Pancreas (tissue), 10 donors: ENCODE measurements around the gene KIF18A. TPM values are rescaled to one million over a fixed set of nuclear protein-coding genes. Genes with fewer than 3 reads are reported as not detected.
"Not testable (repeated sequence)": the region's sequence is repeated elsewhere in the genome, so short reads cannot be mapped to it uniquely, and the experiment has no call there.

Source experiments
- ATAC-seq, 4 donors: fragments of 200-7000 bp; cut with Tn5 transposase; one replicate each; pipeline versions ENCODE4 v1.8.0 to v1.9.1; 2020; ENCODE audit warnings: mild to moderate bottlenecking in 4 of 4, moderate library complexity in 4 of 4
- DNase-seq, 6 donors: peaks; one replicate each; pipeline ENCODE4 v3.0.0-alpha.2; 2020
- FAIRE-seq: peaks from 2 replicates; lab custom pipeline; 2012; peaks lifted over from hg19 to GRCh38; lab: Jason Lieb, UNC
- H3K27ac ChIP-seq, 4 donors: fragments of 200-600 bp; sonication (generic); 1 replicate in 3 of 4; 2 replicates in 1 of 4; pipeline versions ENCODE4 v1.5.0 to v1.8.0; 2020
- H3K27me3 ChIP-seq, 4 donors: fragments of 200-600 bp; one replicate each; pipeline ENCODE4 v1.8.0; 2021
- H3K36me3 ChIP-seq, 3 donors: fragments of 200-600 bp; sonication (generic) in 1 of 3; one replicate each; pipeline versions ENCODE4 v1.5.0 to v1.8.0; 2020 to 2021
- H3K4me1 ChIP-seq, 3 donors: fragments of 200-600 bp; one replicate each; pipeline ENCODE4 v1.8.0; 2021
- H3K4me3 ChIP-seq, 4 donors: fragments of 200-600 bp; sonication (generic) in 2 of 4; one replicate each; pipeline versions ENCODE4 v1.5.0 to v1.8.0; 2020 to 2021
- H3K9me3 ChIP-seq, 4 donors: fragments of 200-600 bp; one replicate each; pipeline ENCODE4 v1.8.0; 2021
- CTCF ChIP-seq, 4 donors: fragments of 200-600 bp; sonication (generic) in 3 of 4; IDR thresholded peaks; one replicate each; pipeline versions ENCODE4 v1.5.0 to v1.8.0; 2021; ENCODE audit warnings: antibody characterized with exemption in 4 of 4
- WGBS, 2 donors: extraction: QIAGEN DNeasy Blood & Tissue Kit; methylation state at CpG; one replicate each; pipeline ENCODE4 v1.1.7; 2013; 5-methylcytosine and 5-hydroxymethylcytosine counted together
- intact Hi-C, 3 donors: fragments of 100-400 bp; cut with DNase I; formaldehyde crosslinking; loops; one replicate each; pipeline versions ENCODE4 v1.11.1 to v1.14.2; 2022
- polyA plus RNA-seq, 2 donors: library from polyadenylated mRNA; stranded (reverse); fragments of 200-250 nt; gene quantifications; one replicate each; pipeline ENCODE4 v1.2.3, GENCODE V29; 2013
- total RNA-seq, 6 donors: library from RNA; stranded (reverse); fragmentation: NEBNext Ultra II Directional in 4 of 6; extraction: Animal tissue kit (Norgen Biotek cat#: 25700) in 4 of 6; gene quantifications; one replicate each; pipeline versions ENCODE4 v1.2.1 to v1.2.4, GENCODE V29; 2021 to 2023
- donor health status: healthy with polysubstance abuse.
- donor health status: DM: no; HTN: no; CAD: no; lungs with moderate emphysema.
- donor health status: DM: no; HTN: no; CAD: no.
- donor health status: control.
- donor health status: control.
- donor health status: Bipolar disorder and iron deficiency.
- donor health status: DM: yes; HTN: yes; CAD: no.
- donor health status: DM: no; HTN: no; CAD: no.
- donor health status: DM: no; HTN: no; CAD: no.
- donor health status: DM: yes; HTN: yes; CAD: no.

The KIF18A gene
- total and polyA plus RNA-seq, 8 donors: 0.04 to 1.1 (median 0.29) TPM; not detected in 1

GRCh38 chr11:28090052-28090749 lies 17.8 kb downstream of the KIF18A start:
- intact Hi-C loops: no loop called here
- no peak overlapping the region for H3K4me3 ChIP-seq
- ATAC-seq: no peak
- DNase-seq: no peak
- no peak overlapping the region for H3K27ac ChIP-seq
- no peaks in the 10 kb centered on the region for H3K27me3 ChIP-seq
- TF ChIP-seq CTCF (IDR thresholded peaks at IDR 0.05): no peak
- FAIRE-seq: no peak
- WGBS, 2 donors: 84 to 93% methylated on average over 2 of the region's 2 CpGs
- H3K36me3 ChIP-seq: no peaks in the 10 kb centered on the region
- H3K4me1 ChIP-seq: no peaks in the 10 kb centered on the region
- no peaks in the 10 kb centered on the region for H3K9me3 ChIP-seq

- no peaks in the 10 kb centered on the region for H3K27me3 ChIP-seq
- H3K36me3 ChIP-seq: no peaks in the 10 kb centered on the region
- ATAC-seq (no peak), FAIRE-seq (no peak), DNase-seq (no peak)
- 79 to 84% methylated on average over 5 of the region's 5 CpGs for WGBS, 2 donors
- intact Hi-C loops: no loop called here
- no peaks in the 10 kb centered on the region for H3K9me3 ChIP-seq
- no peak for TF ChIP-seq CTCF (IDR thresholded peaks at IDR 0.05)
- no peak overlapping the region for H3K27ac ChIP-seq
- H3K4me3 ChIP-seq: no peak overlapping the region
- H3K4me1 ChIP-seq: no peaks in the 10 kb centered on the region
Measured at GRCh38 chr11:28089378-28089777, 18.6 kb downstream of the KIF18A start.

GRCh38 chr11:28087693-28088092 lies 20.3 kb downstream of the KIF18A start:
- ATAC-seq, H3K4me1 ChIP-seq, DNase-seq, H3K36me3 ChIP-seq, H3K27me3 ChIP-seq, H3K9me3 ChIP-seq, intact Hi-C loops, FAIRE-seq, H3K27ac ChIP-seq, H3K4me3 ChIP-seq: not testable (repeated sequence)
- 86 to 88% methylated on average over 3 of the region's 3 CpGs for WGBS, 2 donors

GRCh38 chr11:28087192-28087591 lies 20.8 kb downstream of the KIF18A start:
- WGBS, 2 donors: 92 to 94% methylated on average over 1 of the region's 1 CpG
- H3K9me3 ChIP-seq, H3K27ac ChIP-seq, ATAC-seq, FAIRE-seq, H3K27me3 ChIP-seq, DNase-seq, H3K4me3 ChIP-seq, H3K36me3 ChIP-seq, intact Hi-C loops, H3K4me1 ChIP-seq: not testable (repeated sequence)

GRCh38 chr11:28086569-28086968 lies 21.4 kb downstream of the KIF18A start:
- Histone ChIP-seq H3K9me3 (no peaks in the 10 kb centered on the region), H3K36me3 (no peaks in the 10 kb centered on the region), H3K27me3 (no peaks in the 10 kb centered on the region), H3K27ac (no peak overlapping the region), H3K4me3 (no peak overlapping the region), H3K4me1 (no peaks in the 10 kb centered on the region)
- no peak for TF ChIP-seq CTCF (IDR thresholded peaks at IDR 0.05)
- no peak for FAIRE-seq
- intact Hi-C loops: no loop called here
- WGBS, 2 donors: 83 to 87% methylated on average over 1 of the region's 1 CpG
- no peak for ATAC-seq
- DNase-seq: no peak

- H3K4me1 ChIP-seq: no peaks in the 10 kb centered on the region
- H3K9me3 ChIP-seq: no peaks in the 10 kb centered on the region
- 98 to 99% methylated on average over 1 of the region's 1 CpG for WGBS, 2 donors
- intact Hi-C loops: no loop called here
- no peak for DNase-seq
- H3K27me3 ChIP-seq: no peaks in the 10 kb centered on the region
- H3K4me3 ChIP-seq: no peak overlapping the region
- ATAC-seq: no peak
- no peak overlapping the region for H3K27ac ChIP-seq
- no peaks in the 10 kb centered on the region for H3K36me3 ChIP-seq
- no peak for TF ChIP-seq CTCF (IDR thresholded peaks at IDR 0.05)
- FAIRE-seq: no peak
Measured at GRCh38 chr11:28083118-28083517, 24.8 kb downstream of the KIF18A start.
